Measurements from ENCODE around the gene TMEM183A.

- TF ChIP-seq, protein P1, sequence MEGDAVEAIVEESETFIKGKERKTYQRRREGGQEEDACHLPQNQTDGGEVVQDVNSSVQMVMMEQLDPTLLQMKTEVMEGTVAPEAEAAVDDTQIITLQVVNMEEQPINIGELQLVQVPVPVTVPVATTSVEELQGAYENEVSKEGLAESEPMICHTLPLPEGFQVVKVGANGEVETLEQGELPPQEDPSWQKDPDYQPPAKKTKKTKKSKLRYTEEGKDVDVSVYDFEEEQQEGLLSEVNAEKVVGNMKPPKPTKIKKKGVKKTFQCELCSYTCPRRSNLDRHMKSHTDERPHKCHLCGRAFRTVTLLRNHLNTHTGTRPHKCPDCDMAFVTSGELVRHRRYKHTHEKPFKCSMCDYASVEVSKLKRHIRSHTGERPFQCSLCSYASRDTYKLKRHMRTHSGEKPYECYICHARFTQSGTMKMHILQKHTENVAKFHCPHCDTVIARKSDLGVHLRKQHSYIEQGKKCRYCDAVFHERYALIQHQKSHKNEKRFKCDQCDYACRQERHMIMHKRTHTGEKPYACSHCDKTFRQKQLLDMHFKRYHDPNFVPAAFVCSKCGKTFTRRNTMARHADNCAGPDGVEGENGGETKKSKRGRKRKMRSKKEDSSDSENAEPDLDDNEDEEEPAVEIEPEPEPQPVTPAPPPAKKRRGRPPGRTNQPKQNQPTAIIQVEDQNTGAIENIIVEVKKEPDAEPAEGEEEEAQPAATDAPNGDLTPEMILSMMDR (IDR thresholded peaks at IDR 0.05), result no peak
- TF ChIP-seq POLR2A (IDR thresholded peaks at IDR 0.05), result no peak
These were observed 45.8 kb upstream of the TMEM183A start for GRCh38 chr1:202961220-202961880.
